Kidney epithelial cell (primary cell): ENCODE results near the gene MGAT2. TPM values are rescaled to one million over a fixed set of nuclear protein-coding genes. Genes with fewer than 3 reads are reported as not detected.

ENCODE experiments used
- DNase-seq: peaks from one replicate; pipeline ENCODE4 v3.0.0-alpha.2; 2010; ENCODE audit warnings: low read depth
- H3K27me3 ChIP-seq: 2 replicates; pipeline ENCODE4 v1.6.0; 2011; ENCODE audit warnings: low read length; ENCODE audit not compliant: control insufficient read depth, insufficient read depth
- H3K36me3 ChIP-seq: 2 replicates; pipeline ENCODE4 v1.5.1; 2011; ENCODE audit warnings: low read length; ENCODE audit not compliant: control insufficient read depth, insufficient read depth
- H3K4me3 ChIP-seq: 2 replicates; pipeline ENCODE4 v1.5.1; 2011; ENCODE audit warnings: low read depth, mild to moderate bottlenecking, control low read depth, low read length
- total RNA-seq: library from RNA; depleted of rRNA; stranded (reverse); fragments of >200 nt; gene quantifications from 2 replicates; pipeline ENCODE4 v1.2.3, GENCODE V29; 2015
- TF ChIP-seq, protein P1 (sequence below): IDR thresholded peaks from 2 replicates; pipeline ENCODE4 v1.5.1; 2011; ENCODE audit warnings: mild to moderate bottlenecking, moderate library complexity, low read length, control low read depth, inconsistent platforms; ENCODE audit not compliant: insufficient read depth, poor library complexity, severe bottlenecking

The MGAT2 gene
- total RNA-seq, 1 donor from 2014 or later = 45.2 TPM

DNA sequence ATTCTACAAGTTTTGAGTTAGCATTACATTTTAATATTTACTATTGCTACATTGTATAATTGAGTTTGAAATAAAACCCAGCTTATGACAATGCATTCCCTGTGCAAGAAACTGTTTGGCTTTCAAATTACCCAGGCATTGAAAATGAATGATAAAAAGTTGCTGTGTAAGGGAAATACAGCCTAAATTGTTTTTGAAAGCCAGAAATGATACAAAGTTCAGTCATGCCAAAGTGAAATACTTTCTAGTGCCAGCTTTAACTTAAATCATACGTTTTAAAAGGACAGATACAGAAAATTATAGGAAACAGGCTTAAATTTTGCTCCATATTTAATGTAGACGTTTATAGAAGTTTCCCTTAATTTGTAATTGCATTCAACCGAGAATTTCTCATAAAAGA lies 2.8 kb downstream of the MGAT2 start:
- Histone ChIP-seq H3K36me3 (no peaks in the 10 kb centered on the region), H3K27me3 (no peaks in the 10 kb centered on the region), H3K4me3 (no peak overlapping the region)
- DNase-seq = no peak
- TF ChIP-seq, protein P1, sequence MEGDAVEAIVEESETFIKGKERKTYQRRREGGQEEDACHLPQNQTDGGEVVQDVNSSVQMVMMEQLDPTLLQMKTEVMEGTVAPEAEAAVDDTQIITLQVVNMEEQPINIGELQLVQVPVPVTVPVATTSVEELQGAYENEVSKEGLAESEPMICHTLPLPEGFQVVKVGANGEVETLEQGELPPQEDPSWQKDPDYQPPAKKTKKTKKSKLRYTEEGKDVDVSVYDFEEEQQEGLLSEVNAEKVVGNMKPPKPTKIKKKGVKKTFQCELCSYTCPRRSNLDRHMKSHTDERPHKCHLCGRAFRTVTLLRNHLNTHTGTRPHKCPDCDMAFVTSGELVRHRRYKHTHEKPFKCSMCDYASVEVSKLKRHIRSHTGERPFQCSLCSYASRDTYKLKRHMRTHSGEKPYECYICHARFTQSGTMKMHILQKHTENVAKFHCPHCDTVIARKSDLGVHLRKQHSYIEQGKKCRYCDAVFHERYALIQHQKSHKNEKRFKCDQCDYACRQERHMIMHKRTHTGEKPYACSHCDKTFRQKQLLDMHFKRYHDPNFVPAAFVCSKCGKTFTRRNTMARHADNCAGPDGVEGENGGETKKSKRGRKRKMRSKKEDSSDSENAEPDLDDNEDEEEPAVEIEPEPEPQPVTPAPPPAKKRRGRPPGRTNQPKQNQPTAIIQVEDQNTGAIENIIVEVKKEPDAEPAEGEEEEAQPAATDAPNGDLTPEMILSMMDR = no peak

DNA sequence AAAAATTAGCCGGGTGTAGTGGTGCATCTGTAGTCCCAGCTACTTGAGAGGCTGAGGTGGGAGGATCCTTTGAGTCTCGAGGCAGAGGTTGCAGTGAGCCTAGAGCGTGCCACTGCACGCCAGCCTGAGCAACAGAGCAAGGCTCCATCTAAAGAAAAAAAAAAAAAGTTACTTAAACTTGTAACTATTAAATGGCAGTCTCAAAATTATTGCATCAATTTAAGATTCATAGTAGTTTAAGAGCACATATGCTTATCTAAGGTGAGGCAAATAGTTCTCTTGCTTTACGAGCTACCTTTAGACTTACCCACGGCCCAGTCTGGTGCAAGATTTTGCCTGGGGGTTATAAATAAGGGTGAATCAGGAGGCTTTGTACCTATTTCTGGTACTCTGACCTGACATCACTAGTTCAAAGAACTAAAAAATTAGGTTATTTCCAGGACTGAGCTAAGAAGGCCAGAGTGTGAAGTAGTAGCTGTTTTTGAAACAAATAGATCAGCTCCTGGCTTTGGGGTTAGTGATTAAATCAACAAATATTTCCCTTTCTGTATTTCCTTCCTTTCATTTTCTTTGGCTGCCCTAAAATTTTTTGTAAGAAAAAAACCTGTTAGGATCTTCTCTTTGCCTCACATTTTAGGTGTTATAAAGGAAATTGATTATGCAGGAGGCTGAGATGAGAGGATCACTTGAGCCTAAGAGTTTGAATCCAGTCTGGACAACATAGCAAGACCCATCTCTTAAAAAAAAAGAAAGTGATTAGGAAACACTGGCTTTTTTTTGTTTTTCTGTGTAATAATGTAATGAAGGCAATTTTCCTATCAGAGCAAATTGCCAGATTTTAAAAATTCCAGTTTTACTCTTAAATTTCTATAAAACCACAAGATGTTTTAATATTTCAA lies 3.6 kb downstream of the MGAT2 start:
- no peaks in the 10 kb centered on the region for H3K36me3 ChIP-seq
- H3K4me3 ChIP-seq = no peak overlapping the region
- TF ChIP-seq, protein P1 = no peak
- no peaks in the 10 kb centered on the region for H3K27me3 ChIP-seq
- no peak for DNase-seq

DNA sequence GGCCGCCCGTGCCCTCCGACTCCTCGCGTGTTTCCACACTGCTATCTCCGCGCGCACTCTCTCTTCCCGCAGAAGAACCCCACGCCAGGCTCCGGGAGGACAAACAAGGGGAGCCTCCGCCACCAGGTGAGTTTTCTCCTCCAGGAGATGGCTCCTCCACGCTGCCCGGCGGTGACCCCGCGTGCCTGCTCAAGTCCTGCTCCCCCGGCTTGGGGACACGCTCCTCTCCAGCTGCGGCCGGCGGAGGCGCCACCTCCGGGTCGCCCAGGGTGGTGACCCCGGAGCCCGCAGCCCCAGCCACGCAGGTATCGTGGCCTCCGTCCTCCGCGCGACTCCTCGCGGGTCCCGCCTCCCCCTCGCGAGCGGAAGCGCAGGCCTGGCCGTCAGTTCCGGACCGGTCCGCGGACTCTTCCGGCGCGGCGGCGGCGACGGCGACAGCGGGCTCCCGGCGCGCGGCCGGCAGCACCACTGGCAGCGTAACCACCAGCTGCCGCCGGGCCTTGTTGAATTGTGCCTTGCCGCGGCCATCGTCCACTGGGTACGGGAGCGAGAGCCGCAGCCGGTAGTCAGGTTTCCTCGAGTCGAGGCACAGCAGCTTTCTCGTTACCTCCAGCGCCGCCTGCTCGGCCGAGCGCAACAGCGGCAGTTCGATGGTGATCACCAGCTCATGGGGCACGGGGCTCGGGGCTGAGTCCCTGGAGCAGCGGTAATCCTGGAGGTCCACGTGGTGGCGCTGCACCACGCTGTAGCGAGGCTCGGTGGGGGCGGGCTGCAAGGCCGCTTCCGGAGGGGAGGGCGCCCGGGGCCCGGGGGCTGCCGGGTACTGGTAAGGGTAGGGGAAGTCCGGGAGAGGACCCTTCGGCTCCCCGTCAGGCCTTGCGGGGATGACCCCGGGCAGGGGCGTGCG lies 13.3 kb downstream of the MGAT2 start:
- no peak for DNase-seq
- Histone ChIP-seq H3K27me3 (no peaks in the 10 kb centered on the region), H3K4me3 (peak overlapping the region; percentile 84), H3K36me3 (no peaks in the 10 kb centered on the region)
- TF ChIP-seq, protein P1 = peak; percentile 79

DNA sequence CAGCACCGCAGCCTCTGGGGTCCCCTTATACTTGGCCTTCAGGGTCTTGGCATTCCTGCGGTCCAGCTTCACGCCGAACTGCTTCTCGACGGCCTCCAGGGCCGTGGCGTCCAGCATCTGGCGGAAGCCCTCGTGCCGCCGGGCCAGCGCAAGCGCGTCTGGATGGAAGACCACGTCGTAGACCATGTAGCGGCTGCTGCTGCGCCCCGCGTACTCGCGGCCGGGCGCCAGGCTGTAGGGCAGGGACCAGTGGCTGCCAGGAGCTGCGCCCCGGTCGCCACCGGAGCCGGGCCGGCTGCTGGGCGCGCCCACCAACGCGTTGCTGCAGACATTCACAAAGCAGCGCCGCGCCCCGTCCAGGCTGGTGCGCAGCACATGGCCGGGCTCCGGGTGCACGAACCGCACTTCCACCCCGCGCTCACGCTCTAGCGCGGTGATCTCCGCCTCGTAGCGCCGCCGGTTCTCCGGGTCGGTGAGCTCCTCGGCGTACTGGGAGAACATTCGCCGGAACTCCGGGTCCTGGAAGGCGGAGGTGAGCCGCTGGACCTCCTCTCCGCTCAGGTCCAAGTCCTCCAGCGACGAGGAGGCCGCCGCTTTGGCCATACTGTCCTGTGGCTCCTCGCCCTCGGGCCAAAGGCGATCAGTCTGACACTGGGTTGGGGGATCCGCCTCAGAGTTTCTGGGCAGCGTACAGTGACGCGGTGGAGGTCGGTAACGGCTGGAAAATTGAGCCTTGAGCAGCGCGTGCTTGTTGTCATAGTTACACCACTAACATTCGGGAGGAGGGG lies 14.1 kb downstream of the MGAT2 start, which contains the start of gene DNAAF2:
Gene DNAAF2 (minus strand): TSS at position 698 of the 788 bp plus-strand sequence. CDS start 95 bp downstream, at position 603.
- TF ChIP-seq, protein P1 = no peak
- peak within 1 kb of the TSS; percentile 84 for H3K4me3 ChIP-seq
- no peak for DNase-seq
- H3K36me3 ChIP-seq = no peaks in the 10 kb centered on the region
- no peaks in the 10 kb centered on the region for H3K27me3 ChIP-seq

DNA sequence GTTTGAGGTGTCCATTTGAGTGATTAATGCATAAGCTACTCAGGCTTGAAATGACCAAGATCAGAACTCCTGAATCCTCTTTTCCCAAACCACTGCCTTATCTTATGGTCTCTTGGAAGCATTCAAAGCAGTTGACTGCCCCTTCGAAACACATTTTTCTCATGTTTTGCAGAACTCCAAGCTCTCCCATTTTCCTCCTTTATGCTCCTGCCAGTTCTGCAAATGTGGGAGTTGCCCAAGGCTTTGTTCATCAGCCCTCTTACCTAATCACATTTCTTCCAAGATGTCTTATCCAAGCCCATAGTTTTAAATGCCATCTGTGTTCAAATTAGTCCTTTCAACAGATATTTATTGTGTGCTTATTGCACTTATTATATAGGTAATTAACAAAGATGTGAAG lies 16.3 kb downstream of the MGAT2 start:
- no peak for DNase-seq
- TF ChIP-seq, protein P1 = no peak
- Histone ChIP-seq H3K36me3 (no peaks in the 10 kb centered on the region), H3K4me3 (no peak overlapping the region), H3K27me3 (no peaks in the 10 kb centered on the region)
